IMR-90 (cell line): ENCODE results near the gene MBD1.

Experiments used
- BHLHE40 ChIP-seq: fragments of 150-350 bp; IDR thresholded peaks from 2 replicates; pipeline ENCODE4 v1.6.1; 2016; ENCODE audit warnings: mild to moderate bottlenecking, low read depth, low read length
- CEBPB ChIP-seq: IDR thresholded peaks from 2 replicates; pipeline ENCODE4 v1.6.1; 2012; ENCODE audit warnings: low read depth, low read length, improper control_type of control experiment
- CHD1 ChIP-seq: IDR thresholded peaks from 2 replicates; pipeline ENCODE4 v1.6.1; 2012; ENCODE audit warnings: low read depth, low read length, improper control_type of control experiment
- MXI1 ChIP-seq: IDR thresholded peaks from 2 replicates; pipeline ENCODE4 v1.6.1; 2012; ENCODE audit warnings: low read depth, mild to moderate bottlenecking, low read length, moderate library complexity, borderline replicate concordance
- POLR2A ChIP-seq: IDR thresholded peaks from 2 replicates; pipeline ENCODE4 v1.6.1; 2012; ENCODE audit warnings: mild to moderate bottlenecking, low read depth, low read length
- RAD21 ChIP-seq: IDR thresholded peaks from 2 replicates; pipeline ENCODE4 v1.6.1; 2012; ENCODE audit warnings: low read length, improper control_type of control experiment
- RCOR1 ChIP-seq: IDR thresholded peaks from 2 replicates; pipeline ENCODE4 v1.6.1; 2012; ENCODE audit warnings: mild to moderate bottlenecking, low read length, improper control_type of control experiment; ENCODE audit not compliant: insufficient replicate concordance
- SMC3 ChIP-seq: fragments of 150-350 bp; IDR thresholded peaks from 2 replicates; pipeline ENCODE4 v1.6.1; 2016; ENCODE audit warnings: low read depth, mild to moderate bottlenecking, antibody characterized with exemption, low read length, moderate library complexity
- TF ChIP-seq, protein P1 (sequence below): conservative IDR thresholded peaks from 2 replicates; pipeline ENCODE4 v1.5.1; 2012; ENCODE audit warnings: mild to moderate bottlenecking, low read depth, low read length, improper control_type of control experiment
- TF ChIP-seq, protein P2 (sequence below): fragments of 150-350 bp; IDR thresholded peaks from 2 replicates; pipeline ENCODE4 v1.6.1; 2017; ENCODE audit warnings: mild to moderate bottlenecking, antibody characterized with exemption, low read length, low read depth
- TF ChIP-seq, protein P3 (sequence below): fragments of 150-350 bp; IDR thresholded peaks from 2 replicates; pipeline ENCODE4 v1.6.1; 2016; ENCODE audit warnings: low read depth, mild to moderate bottlenecking, low read length, moderate library complexity, borderline replicate concordance

DNA sequence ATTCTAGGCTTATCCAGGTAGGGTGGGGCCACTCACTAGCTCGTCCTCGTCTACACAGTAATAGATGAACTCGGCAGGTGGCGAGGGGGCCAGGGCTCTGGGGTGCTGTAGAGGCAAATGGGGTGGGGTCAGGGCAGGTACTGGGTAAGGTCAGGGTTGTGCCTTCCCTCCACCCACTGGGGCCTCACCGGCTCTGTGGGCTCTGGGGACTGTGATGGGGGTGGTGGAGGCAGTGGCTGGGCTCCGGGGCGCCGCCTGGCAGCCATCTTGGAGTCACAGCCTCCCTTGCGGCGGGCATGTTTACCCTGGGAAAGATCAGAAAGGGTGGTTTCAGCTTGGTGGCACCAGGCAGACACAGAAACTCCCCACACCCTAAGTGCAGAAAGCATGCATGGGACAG lies 6.4 kb downstream of the MBD1 start:
- TF ChIP-seq, protein P1, sequence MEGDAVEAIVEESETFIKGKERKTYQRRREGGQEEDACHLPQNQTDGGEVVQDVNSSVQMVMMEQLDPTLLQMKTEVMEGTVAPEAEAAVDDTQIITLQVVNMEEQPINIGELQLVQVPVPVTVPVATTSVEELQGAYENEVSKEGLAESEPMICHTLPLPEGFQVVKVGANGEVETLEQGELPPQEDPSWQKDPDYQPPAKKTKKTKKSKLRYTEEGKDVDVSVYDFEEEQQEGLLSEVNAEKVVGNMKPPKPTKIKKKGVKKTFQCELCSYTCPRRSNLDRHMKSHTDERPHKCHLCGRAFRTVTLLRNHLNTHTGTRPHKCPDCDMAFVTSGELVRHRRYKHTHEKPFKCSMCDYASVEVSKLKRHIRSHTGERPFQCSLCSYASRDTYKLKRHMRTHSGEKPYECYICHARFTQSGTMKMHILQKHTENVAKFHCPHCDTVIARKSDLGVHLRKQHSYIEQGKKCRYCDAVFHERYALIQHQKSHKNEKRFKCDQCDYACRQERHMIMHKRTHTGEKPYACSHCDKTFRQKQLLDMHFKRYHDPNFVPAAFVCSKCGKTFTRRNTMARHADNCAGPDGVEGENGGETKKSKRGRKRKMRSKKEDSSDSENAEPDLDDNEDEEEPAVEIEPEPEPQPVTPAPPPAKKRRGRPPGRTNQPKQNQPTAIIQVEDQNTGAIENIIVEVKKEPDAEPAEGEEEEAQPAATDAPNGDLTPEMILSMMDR: no peak
- TF ChIP-seq CEBPB: no peak
- TF ChIP-seq POLR2A: no peak
- TF ChIP-seq BHLHE40: no peak
- no peak for TF ChIP-seq RAD21
- TF ChIP-seq, protein P2, sequence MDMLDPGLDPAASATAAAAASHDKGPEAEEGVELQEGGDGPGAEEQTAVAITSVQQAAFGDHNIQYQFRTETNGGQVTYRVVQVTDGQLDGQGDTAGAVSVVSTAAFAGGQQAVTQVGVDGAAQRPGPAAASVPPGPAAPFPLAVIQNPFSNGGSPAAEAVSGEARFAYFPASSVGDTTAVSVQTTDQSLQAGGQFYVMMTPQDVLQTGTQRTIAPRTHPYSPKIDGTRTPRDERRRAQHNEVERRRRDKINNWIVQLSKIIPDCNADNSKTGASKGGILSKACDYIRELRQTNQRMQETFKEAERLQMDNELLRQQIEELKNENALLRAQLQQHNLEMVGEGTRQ: no peak
- TF ChIP-seq SMC3: no peak
- no peak for TF ChIP-seq MXI1
- TF ChIP-seq CHD1: no peak
- no peak for TF ChIP-seq RCOR1
- TF ChIP-seq, protein P3, sequence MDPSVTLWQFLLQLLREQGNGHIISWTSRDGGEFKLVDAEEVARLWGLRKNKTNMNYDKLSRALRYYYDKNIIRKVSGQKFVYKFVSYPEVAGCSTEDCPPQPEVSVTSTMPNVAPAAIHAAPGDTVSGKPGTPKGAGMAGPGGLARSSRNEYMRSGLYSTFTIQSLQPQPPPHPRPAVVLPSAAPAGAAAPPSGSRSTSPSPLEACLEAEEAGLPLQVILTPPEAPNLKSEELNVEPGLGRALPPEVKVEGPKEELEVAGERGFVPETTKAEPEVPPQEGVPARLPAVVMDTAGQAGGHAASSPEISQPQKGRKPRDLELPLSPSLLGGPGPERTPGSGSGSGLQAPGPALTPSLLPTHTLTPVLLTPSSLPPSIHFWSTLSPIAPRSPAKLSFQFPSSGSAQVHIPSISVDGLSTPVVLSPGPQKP: no peak
